Activated naive CD4-positive, alpha-beta T cell treated with anti-CD3 and anti-CD28 coated beads for 36 hours (primary cell): Measurements from ENCODE around the gene KLHL22. TPM values are rescaled to one million over a fixed set of nuclear protein-coding genes. Genes with fewer than 3 reads are reported as not detected.
A peak's percentile ranks its signal among the peaks of the same experiment; 100 is the strongest.

Experiments used
- CTCF ChIA-PET: fragments of 350-600 bp; sonication (Branson Sonifier 250); formaldehyde crosslinking; loops from one replicate; lab custom pipeline; 2021; ENCODE audit warnings: antibody characterized with exemption; lab: Charles Lee
- DNase-seq: peaks from one replicate; pipeline ENCODE4 v3.0.0-alpha.2; 2020
- H3K27ac Mint-ChIP-seq: one replicate; pipeline ENCODE4 v1.8.0; 2021; ENCODE audit warnings: mild to moderate bottlenecking, mixed read lengths
- H3K27me3 Mint-ChIP-seq: one replicate; pipeline ENCODE4 v1.8.0; 2021; ENCODE audit warnings: low read depth, mixed read lengths
- H3K36me3 Mint-ChIP-seq: one replicate; pipeline ENCODE4 v1.8.0; 2021; ENCODE audit warnings: low read depth, mixed read lengths
- H3K4me1 Mint-ChIP-seq: one replicate; pipeline ENCODE4 v1.8.0; 2021; ENCODE audit warnings: low read depth, mixed read lengths
- H3K4me3 Mint-ChIP-seq: one replicate; pipeline ENCODE4 v1.8.0; 2021; ENCODE audit warnings: mild to moderate bottlenecking, moderate library complexity, mixed read lengths
- H3K9me3 Mint-ChIP-seq: one replicate; pipeline ENCODE4 v1.8.0; 2021; ENCODE audit warnings: mixed read lengths
- intact Hi-C: fragments of 100-400 bp; cut with micrococcal nuclease; formaldehyde crosslinking; loops from one replicate; pipeline ENCODE4 v1.15.1; 2023
- total RNA-seq, 2 experiments: library from RNA; stranded (reverse); gene quantifications; one replicate each; pipeline ENCODE4 v1.2.3, GENCODE V29; 2021

Gene KLHL22
- total RNA-seq, 2 experiments from 2014 or later, result 10.1 to 11.7 TPM

DNA sequence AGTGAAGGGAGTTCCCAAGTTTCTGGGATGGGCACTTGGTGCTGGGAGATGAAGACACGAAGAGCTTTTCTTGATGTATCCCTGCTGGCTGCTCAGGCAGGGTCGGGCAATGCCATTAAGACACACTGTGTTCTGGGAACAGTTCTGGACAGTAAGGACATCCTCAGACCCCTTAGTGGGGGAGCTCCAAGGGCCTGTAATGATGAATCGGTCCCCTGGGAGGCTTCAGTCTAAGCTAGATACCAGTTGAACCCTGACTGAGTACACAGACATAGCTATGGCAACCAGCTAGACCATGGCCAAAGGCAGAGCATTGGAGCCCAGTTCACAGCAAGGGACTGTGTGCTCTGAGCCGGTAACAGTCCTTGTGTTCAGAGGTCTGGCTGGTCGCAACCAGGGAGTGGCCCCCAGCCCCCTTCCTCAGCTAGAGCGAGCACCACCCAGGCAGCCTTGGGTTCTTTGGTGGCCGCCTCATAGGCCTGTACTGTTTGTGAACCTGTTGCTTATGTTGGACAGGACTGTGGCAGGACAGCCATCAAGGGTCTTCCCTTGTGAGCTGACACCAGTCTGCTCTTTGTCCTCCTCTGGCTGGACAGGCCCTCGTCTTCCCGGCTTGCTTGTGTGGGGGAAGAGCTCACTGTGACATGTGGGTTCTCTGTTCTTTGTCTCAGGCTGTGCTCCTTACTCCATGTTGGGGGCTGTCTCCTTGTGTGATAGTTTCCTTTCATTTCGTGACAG, 36.8 kb upstream of the KLHL22 start:
- peaks cover 61% of the 10 kb centered on the region for H3K4me1 Mint-ChIP-seq
- peaks cover 14% of the 10 kb centered on the region for H3K36me3 Mint-ChIP-seq
- no peak for DNase-seq
- intact Hi-C loops, result no loop called here
- H3K9me3 Mint-ChIP-seq, result no peaks in the 10 kb centered on the region
- H3K27ac Mint-ChIP-seq, result no peak overlapping the region
- CTCF ChIA-PET, result interaction anchor here (0.5 to 2.4 kb wide), 3 partner anchors 32 to 519 kb away, joined by 5 to 16 read pairs (median 5); no protein-coding TSS in a partner anchor
- H3K4me3 Mint-ChIP-seq, result no peak overlapping the region
- no peaks in the 10 kb centered on the region for H3K27me3 Mint-ChIP-seq

DNA sequence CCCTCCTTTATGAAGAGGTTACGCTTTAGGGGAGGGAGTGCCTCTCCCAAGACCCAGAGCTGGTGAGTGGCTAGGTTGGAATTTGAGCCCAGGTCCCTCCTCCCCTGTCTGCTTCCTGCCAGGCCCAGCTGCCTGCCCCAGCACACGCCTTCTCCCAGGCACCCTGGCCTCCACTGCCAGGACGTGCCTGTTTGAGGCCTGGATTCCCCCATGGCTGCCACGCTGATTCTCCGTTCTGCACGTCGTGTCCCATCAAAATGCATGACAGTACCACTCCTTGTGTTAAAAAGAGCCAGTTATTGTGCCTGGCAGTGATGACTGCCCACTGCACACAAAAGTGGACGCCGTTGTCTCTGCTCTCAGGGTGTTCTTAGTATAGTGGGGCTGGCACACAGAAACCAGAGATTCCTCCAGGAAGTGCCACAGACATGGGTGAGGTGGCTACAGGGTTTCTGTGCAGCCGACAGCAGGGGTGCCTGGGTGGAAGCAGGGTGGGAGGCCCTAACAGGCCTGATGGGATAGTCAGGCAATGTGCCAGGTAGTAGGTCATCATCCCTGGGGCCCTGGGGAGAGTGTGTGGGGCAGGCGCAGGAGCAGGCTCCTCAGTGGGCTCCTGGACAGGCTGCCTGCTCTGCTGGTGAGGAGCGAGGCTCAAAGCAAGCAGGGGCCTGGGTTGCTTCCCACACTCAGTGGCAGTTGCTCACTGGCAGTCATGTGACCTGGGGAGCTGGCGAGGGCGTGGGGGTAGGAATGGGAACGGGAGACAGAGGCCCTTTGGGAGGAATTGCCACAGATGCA, 36.0 kb upstream of the KLHL22 start:
- H3K9me3 Mint-ChIP-seq, result no peaks in the 10 kb centered on the region
- H3K4me3 Mint-ChIP-seq, result no peak overlapping the region
- DNase-seq, result no peak
- CTCF ChIA-PET, result interaction anchor here (2.4 kb wide), 1 partner anchor 36 kb away, joined by 5 read pairs; no protein-coding TSS in a partner anchor
- H3K4me1 Mint-ChIP-seq, result peaks cover 68% of the 10 kb centered on the region
- intact Hi-C loops, result no loop called here
- no peak overlapping the region for H3K27ac Mint-ChIP-seq
- H3K27me3 Mint-ChIP-seq, result no peaks in the 10 kb centered on the region
- H3K36me3 Mint-ChIP-seq, result peaks cover 14% of the 10 kb centered on the region

DNA sequence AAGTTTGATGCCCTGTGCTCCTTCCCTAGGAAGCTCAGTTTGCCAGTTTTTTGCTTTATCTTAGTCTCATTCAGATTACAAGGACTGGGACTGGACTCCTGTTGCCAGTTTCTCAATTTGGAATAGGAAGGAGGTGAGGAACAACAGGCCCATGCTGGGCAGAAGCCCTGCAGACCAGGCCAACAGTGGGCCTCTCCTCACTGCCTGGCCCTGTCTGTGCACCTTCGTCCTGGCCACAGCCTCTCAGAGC, 35.5 kb upstream of the KLHL22 start:
- H3K9me3 Mint-ChIP-seq, result no peaks in the 10 kb centered on the region
- no peak overlapping the region for H3K4me3 Mint-ChIP-seq
- H3K27me3 Mint-ChIP-seq, result no peaks in the 10 kb centered on the region
- CTCF ChIA-PET, result no interaction called here
- peaks cover 70% of the 10 kb centered on the region for H3K4me1 Mint-ChIP-seq
- intact Hi-C loops, result no loop called here
- peaks cover 17% of the 10 kb centered on the region for H3K36me3 Mint-ChIP-seq
- no peak overlapping the region for H3K27ac Mint-ChIP-seq
- DNase-seq, result no peak

DNA sequence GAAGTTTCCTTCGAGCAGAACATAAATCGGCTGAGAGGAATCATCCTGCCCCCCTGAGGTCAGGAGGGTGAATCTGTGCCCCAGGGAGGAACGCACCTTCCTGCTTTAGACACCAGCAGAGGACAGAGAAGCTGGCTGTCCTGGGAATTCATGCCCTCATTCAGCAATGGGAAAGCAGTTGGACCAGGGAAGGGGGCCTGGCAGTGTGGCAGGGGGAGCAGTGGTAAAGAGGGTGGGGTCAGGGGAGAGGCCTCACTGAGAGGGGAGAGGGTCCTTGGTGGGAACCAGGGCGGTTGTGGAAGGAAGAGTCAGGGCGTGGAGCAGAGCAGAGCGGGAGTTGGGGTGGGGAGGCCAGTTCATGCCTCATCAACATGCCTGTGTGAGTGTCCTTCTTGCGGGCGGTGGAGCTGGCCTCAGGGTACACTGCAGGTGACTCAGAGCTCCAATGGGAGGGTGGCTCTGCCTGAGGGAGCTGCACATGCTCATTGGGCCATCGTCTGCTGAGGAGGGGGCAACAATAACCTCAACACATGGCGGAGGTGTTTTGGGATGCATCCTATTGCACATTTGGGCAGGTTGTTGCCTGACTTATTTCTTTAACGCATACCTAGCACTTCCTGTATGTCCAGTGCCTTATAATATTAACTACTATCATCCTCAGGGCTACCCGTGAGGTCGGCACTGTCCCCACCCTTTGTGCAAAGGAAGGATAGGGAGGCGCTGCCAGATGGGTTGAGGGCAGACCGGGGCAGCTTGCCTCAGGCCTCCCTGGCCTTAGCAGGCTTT, 35.0 kb upstream of the KLHL22 start:
- Mint-ChIP-seq H3K9me3 (no peaks in the 10 kb centered on the region), H3K36me3 (peaks cover 17% of the 10 kb centered on the region), H3K4me3 (no peak overlapping the region), H3K27me3 (no peaks in the 10 kb centered on the region), H3K27ac (no peak overlapping the region), H3K4me1 (peaks cover 70% of the 10 kb centered on the region)
- DNase-seq, result no peak
- intact Hi-C loops, result no loop called here
- CTCF ChIA-PET, result no interaction called here

DNA sequence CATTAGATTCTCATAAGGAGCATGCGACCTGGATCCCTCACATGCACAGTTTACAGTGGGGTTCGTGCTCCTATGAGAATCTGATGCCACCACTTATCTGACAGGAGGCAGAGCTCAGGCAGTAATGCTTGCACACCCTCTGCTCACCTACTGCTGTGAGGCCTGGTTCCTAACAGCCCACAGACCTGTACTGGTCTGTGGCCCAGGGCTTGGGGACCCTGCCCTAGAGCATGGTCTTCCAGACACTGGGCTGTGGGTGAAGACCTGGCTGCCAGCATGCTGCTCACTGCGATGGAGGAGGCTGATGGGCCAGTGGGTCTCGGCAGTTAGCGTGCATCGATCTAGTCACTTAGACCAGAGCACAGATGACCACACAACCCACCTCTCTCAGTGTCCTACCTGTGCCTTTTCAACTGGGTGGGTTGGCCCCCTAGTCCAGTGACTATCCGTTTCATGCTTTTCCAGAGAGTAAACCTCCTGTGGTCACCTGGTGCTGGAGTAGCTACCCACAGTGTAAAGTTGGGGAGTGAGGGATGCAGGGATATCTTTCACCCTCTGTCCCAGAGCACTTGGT, 32.9 kb upstream of the KLHL22 start:
- Mint-ChIP-seq H3K36me3 (peaks cover 17% of the 10 kb centered on the region), H3K27me3 (no peaks in the 10 kb centered on the region), H3K9me3 (no peaks in the 10 kb centered on the region), H3K27ac (no peak overlapping the region), H3K4me3 (no peak overlapping the region), H3K4me1 (peaks cover 69% of the 10 kb centered on the region)
- intact Hi-C loops, result no loop called here
- CTCF ChIA-PET, result no interaction called here
- DNase-seq, result no peak

- H3K9me3 Mint-ChIP-seq, result no peaks in the 10 kb centered on the region
- H3K27ac Mint-ChIP-seq, result peak overlapping the region; percentile 4
- H3K4me3 Mint-ChIP-seq, result no peak overlapping the region
- no peak for DNase-seq
- peaks cover 72% of the 10 kb centered on the region for H3K4me1 Mint-ChIP-seq
- peaks cover 26% of the 10 kb centered on the region for H3K36me3 Mint-ChIP-seq
- CTCF ChIA-PET, result interaction anchor here (0.6 to 0.8 kb wide), 2 partner anchors 18 to 257 kb away, joined by 3 read pairs; no protein-coding TSS in a partner anchor
- no peaks in the 10 kb centered on the region for H3K27me3 Mint-ChIP-seq
- intact Hi-C loops, result no loop called here
Observed at GRCh38 chr22:20526628-20527355, 31.2 kb upstream of the KLHL22 start.

DNA sequence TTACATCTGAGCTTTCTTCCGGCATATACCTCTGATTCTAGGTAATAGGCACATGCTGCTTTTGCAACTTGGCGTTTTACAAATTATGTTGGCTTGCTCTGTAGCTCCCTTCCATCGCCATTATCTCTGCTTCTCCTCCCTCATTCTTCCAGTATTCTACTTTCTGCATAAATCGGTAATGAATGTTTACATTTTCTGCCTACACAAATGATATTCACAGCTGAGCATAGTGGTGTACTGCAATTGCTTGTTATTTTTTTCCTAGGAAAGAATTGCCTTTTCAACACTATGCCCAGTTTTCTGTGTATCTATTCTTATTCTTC, 30.7 kb upstream of the KLHL22 start:
- Mint-ChIP-seq H3K9me3 (no peaks in the 10 kb centered on the region), H3K27me3 (no peaks in the 10 kb centered on the region), H3K36me3 (peaks cover 26% of the 10 kb centered on the region), H3K27ac (no peak overlapping the region), H3K4me3 (no peak overlapping the region), H3K4me1 (peaks cover 68% of the 10 kb centered on the region)
- DNase-seq, result no peak
- CTCF ChIA-PET, result interaction anchor here (0.6 to 1.4 kb wide), 4 partner anchors 23 to 258 kb away, joined by 3 to 5 read pairs (median 4); no protein-coding TSS in a partner anchor
- intact Hi-C loops, result no loop called here

GRCh38 chr22:20525048-20525447, 29.5 kb upstream of the KLHL22 start:
- H3K9me3 Mint-ChIP-seq, result no peaks in the 10 kb centered on the region
- no peaks in the 10 kb centered on the region for H3K27me3 Mint-ChIP-seq
- CTCF ChIA-PET, result interaction anchor here (0.6 to 1.4 kb wide), 3 partner anchors 25 to 126 kb away, joined by 3 to 5 read pairs (median 4); no protein-coding TSS in a partner anchor

GRCh38 chr22:20524004-20524481, 28.4 kb upstream of the KLHL22 start:
- Mint-ChIP-seq H3K27me3 (no peaks in the 10 kb centered on the region), H3K9me3 (no peaks in the 10 kb centered on the region), H3K27ac (peak overlapping the region; percentile 63), H3K36me3 (peaks cover 33% of the 10 kb centered on the region), H3K4me1 (peaks cover 73% of the 10 kb centered on the region), H3K4me3 (no peak overlapping the region)
- peak; percentile 55 for DNase-seq
- intact Hi-C loops, result loop anchor here (1.0 kb wide), 1 partner anchor 15 kb away; no protein-coding TSS in a partner anchor
- CTCF ChIA-PET, result interaction anchor here (2.0 kb wide), 1 partner anchor 41 kb away, joined by 5 read pairs; no protein-coding TSS in a partner anchor

More at GRCh38 chr22:20525048-20525447, 29.5 kb upstream of the KLHL22 start:
- Mint-ChIP-seq H3K4me3 (no peak overlapping the region), H3K27ac (no peak overlapping the region), H3K4me1 (peaks cover 66% of the 10 kb centered on the region), H3K36me3 (peaks cover 32% of the 10 kb centered on the region)
- no peak for DNase-seq
- intact Hi-C loops, result no loop called here

- H3K36me3 Mint-ChIP-seq, result peaks cover 36% of the 10 kb centered on the region
- no peaks in the 10 kb centered on the region for H3K27me3 Mint-ChIP-seq
- peaks cover 78% of the 10 kb centered on the region for H3K4me1 Mint-ChIP-seq
Observed at GRCh38 chr22:20523086-20523983, 27.7 kb upstream of the KLHL22 start.

More at GRCh38 chr22:20523086-20523983, 27.7 kb upstream of the KLHL22 start:
- Mint-ChIP-seq H3K27ac (peak overlapping the region; percentile 20), H3K4me3 (no peak overlapping the region), H3K9me3 (no peaks in the 10 kb centered on the region)
- peak; percentile 38 for DNase-seq
- intact Hi-C loops, result loop anchor here (1.0 kb wide), 1 partner anchor 28 kb away; no protein-coding TSS in a partner anchor
- CTCF ChIA-PET, result interaction anchor here (0.6 to 2.0 kb wide), 2 partner anchors 41 to 42 kb away, joined by 3 to 5 read pairs; no protein-coding TSS in a partner anchor
